ENCODE data around the gene KRTAP5-6. TPM values are rescaled to one million over a fixed set of nuclear protein-coding genes. Genes with fewer than 3 reads are reported as not detected.

KRTAP5-6 gene
- total RNA-seq, 4 donors from 2014 or later = not detected

- no peaks in the 10 kb centered on the region for H3K4me1 ChIP-seq
- H3K4me3 ChIP-seq = no peak overlapping the region
- no peak overlapping the region for H3K27ac ChIP-seq
- H3K27me3 ChIP-seq = peaks cover 0 to 4% of the 10 kb centered on the region in 2 donors
- TF ChIP-seq CTCF (IDR thresholded peaks at IDR 0.05) (no peak), POLR2A (IDR thresholded peaks at IDR 0.05) (no peak)
- no peak for DNase-seq
- intact Hi-C loops (cut with DNase I; ENCODE audit: low total_unique reads) = no loop called here
- peaks cover 0 to 11% of the 10 kb centered on the region in 2 donors for H3K9me3 ChIP-seq
- H3K36me3 ChIP-seq = no peaks in the 10 kb centered on the region
Observed at GRCh38 chr11:1734641-1735081, 37.7 kb downstream of the KRTAP5-6 start.

GRCh38 chr11:1735271-1735670, 38.3 kb downstream of the KRTAP5-6 start:
- intact Hi-C loops (cut with DNase I; ENCODE audit: low total_unique reads) = no loop called here
- TF ChIP-seq POLR2A (IDR thresholded peaks at IDR 0.05) (no peak), CTCF (IDR thresholded peaks at IDR 0.05) (no peak)
- no peak overlapping the region for H3K4me3 ChIP-seq
- peaks cover 0 to 11% of the 10 kb centered on the region in 2 donors for H3K9me3 ChIP-seq
- H3K36me3 ChIP-seq = no peaks in the 10 kb centered on the region
- peaks cover 0 to 4% of the 10 kb centered on the region in 2 donors for H3K27me3 ChIP-seq
- H3K4me1 ChIP-seq = no peaks in the 10 kb centered on the region
- H3K27ac ChIP-seq = no peak overlapping the region
- DNase-seq = no peak

GRCh38 chr11:1736447-1736992, 39.5 kb downstream of the KRTAP5-6 start:
- no peaks in the 10 kb centered on the region for H3K4me1 ChIP-seq
- TF ChIP-seq POLR2A (IDR thresholded peaks at IDR 0.05) (no peak), CTCF (IDR thresholded peaks at IDR 0.05) (no peak)
- H3K4me3 ChIP-seq = no peak overlapping the region
- H3K36me3 ChIP-seq = no peaks in the 10 kb centered on the region
- DNase-seq = no peak
- H3K27me3 ChIP-seq = peaks cover 0 to 4% of the 10 kb centered on the region in 2 donors
- no peak overlapping the region for H3K27ac ChIP-seq
- H3K9me3 ChIP-seq = peaks cover 0 to 11% of the 10 kb centered on the region in 2 donors
- intact Hi-C loops (cut with DNase I; ENCODE audit: low total_unique reads) = no loop called here

- no peak for TF ChIP-seq POLR2A (IDR thresholded peaks at IDR 0.05)
- peaks cover 0 to 4% of the 10 kb centered on the region in 2 donors for H3K27me3 ChIP-seq
- intact Hi-C loops (cut with DNase I; ENCODE audit: low total_unique reads) = no loop called here
Observed at GRCh38 chr11:1737080-1737757, 40.2 kb downstream of the KRTAP5-6 start.

GRCh38 chr11:1738380-1738779, 41.4 kb downstream of the KRTAP5-6 start:
- Histone ChIP-seq H3K4me1 (no peaks in the 10 kb centered on the region), H3K27ac (no peak overlapping the region), H3K9me3 (peaks cover 0 to 11% of the 10 kb centered on the region in 2 donors), H3K27me3 (peaks cover 0 to 4% of the 10 kb centered on the region in 2 donors), H3K36me3 (no peaks in the 10 kb centered on the region), H3K4me3 (no peak overlapping the region)
- intact Hi-C loops (cut with DNase I; ENCODE audit: low total_unique reads) = no loop called here
- no peak for DNase-seq
- no peak for TF ChIP-seq POLR2A (IDR thresholded peaks at IDR 0.05)
- no peak for TF ChIP-seq CTCF (IDR thresholded peaks at IDR 0.05)

More at GRCh38 chr11:1737080-1737757, 40.2 kb downstream of the KRTAP5-6 start:
- DNase-seq = no peak
- Histone ChIP-seq H3K4me3 (no peak overlapping the region), H3K27ac (no peak overlapping the region), H3K4me1 (no peaks in the 10 kb centered on the region), H3K36me3 (no peaks in the 10 kb centered on the region), H3K9me3 (peaks cover 0 to 11% of the 10 kb centered on the region in 2 donors)

Data from uterus (tissue), 4 donors.